Peyer's patch (tissue), 4 donors: ENCODE measurements around the gene RBM44.

Source experiments
- CTCF ChIP-seq, 6 experiments: fragments of 450-650 bp in 4 of 6; fragments of 200-600 bp in 2 of 6; sonication (generic) in 1 of 6; IDR thresholded peaks; one replicate each; pipeline ENCODE4 v1.5.1; 2017 to 2019; ENCODE audit warnings: antibody characterized with exemption in 6 of 6, mild to moderate bottlenecking in 3 of 6, moderate library complexity in 1 of 6
- POLR2A ChIP-seq, 2 donors: fragments of 450-650 bp; IDR thresholded peaks; one replicate each; pipeline ENCODE4 v1.5.1; 2017; ENCODE audit warnings: antibody characterized with exemption in 2 of 2, mild to moderate bottlenecking in 2 of 2, moderate library complexity in 2 of 2

GRCh38 chr2:237816531-237816930 is 18.0 kb downstream of the RBM44 start:
- TF ChIP-seq CTCF (IDR thresholded peaks at IDR 0.05) (no peak), POLR2A (IDR thresholded peaks at IDR 0.05) (no peak)
